Upper lobe of left lung (tissue), 4 donors: Measurements from ENCODE around the gene PACS1.

Experiments used
- CTCF ChIP-seq, 6 experiments: fragments of 450-650 bp in 4 of 6; fragments of 200-600 bp in 2 of 6; sonication (generic) in 2 of 6; IDR thresholded peaks; one replicate each; pipeline ENCODE4 v1.5.1; 2016 to 2019; ENCODE audit warnings: antibody characterized with exemption in 6 of 6
- EP300 ChIP-seq, 4 donors: sonication (generic); formaldehyde crosslinking; IDR thresholded peaks; one replicate each; pipeline ENCODE4 v1.5.1; 2017; ENCODE audit warnings: antibody characterized with exemption in 4 of 4, control low read depth in 2 of 4
- POLR2A ChIP-seq, 4 donors: fragments of 450-650 bp; IDR thresholded peaks; one replicate each; pipeline ENCODE4 v1.5.1; 2016 to 2017; ENCODE audit warnings: antibody characterized with exemption in 4 of 4, mild to moderate bottlenecking in 2 of 4
- POLR2AphosphoS5 ChIP-seq, 2 donors: sonication (generic); formaldehyde crosslinking; IDR thresholded peaks; one replicate each; pipeline ENCODE4 v1.5.1; 2017; ENCODE audit warnings: antibody characterized with exemption in 2 of 2

- TF ChIP-seq POLR2AphosphoS5 (IDR thresholded peaks at IDR 0.05) (no peak), CTCF (IDR thresholded peaks at IDR 0.05) (no peak), POLR2A (IDR thresholded peaks at IDR 0.05) (no peak), EP300 (IDR thresholded peaks at IDR 0.05) (no peak)
Measured at GRCh38 chr11:66285250-66285947, 215.3 kb downstream of the PACS1 start.
